T-helper 2 cell treated with Interferon-gamma antibody and Interleukin-4, amounts not matched to agents 5 μg/mL and 100 μg/mL, for 36 hours (primary cell): ENCODE data around the gene FERMT3.
A peak's percentile ranks its signal among the peaks of the same experiment; 100 is the strongest.
"Not testable (repeated sequence)": the region's sequence is repeated elsewhere in the genome, so short reads cannot be mapped to it uniquely, and the experiment has no call there.

Source experiments
- DNase-seq: peaks from one replicate; pipeline ENCODE4 v3.0.0; 2021; ENCODE audit warnings: low spot score
- H3K27ac Mint-ChIP-seq: one replicate; pipeline ENCODE4 v1.8.0; 2021; ENCODE audit warnings: mild to moderate bottlenecking, mixed read lengths
- H3K27me3 Mint-ChIP-seq: one replicate; pipeline ENCODE4 v1.8.0; 2021; ENCODE audit warnings: low read depth, mixed read lengths
- H3K36me3 Mint-ChIP-seq: one replicate; pipeline ENCODE4 v1.8.0; 2021; ENCODE audit warnings: low read depth, mixed read lengths
- H3K4me1 Mint-ChIP-seq: one replicate; pipeline ENCODE4 v1.8.0; 2021; ENCODE audit warnings: low read depth, mixed read lengths
- H3K4me3 Mint-ChIP-seq: one replicate; pipeline ENCODE4 v1.8.0; 2022; ENCODE audit warnings: mild to moderate bottlenecking, moderate library complexity, mixed read lengths
- H3K9me3 Mint-ChIP-seq: one replicate; pipeline ENCODE4 v1.8.0; 2021; ENCODE audit warnings: mixed read lengths

FERMT3 gene

GRCh38 chr11:64206457-64207255, at the start of gene FERMT3:
Gene FERMT3 (plus strand): TSS chr11:64206721. CDS start chr11:64207365, 644 bp downstream.
- no peaks in the 10 kb centered on the region for H3K27me3 Mint-ChIP-seq
- H3K4me3 Mint-ChIP-seq, result peak within 1 kb of the TSS; percentile 89
- peak; percentile 79 for DNase-seq
- peak within 1 kb of the TSS; percentile 91 for H3K27ac Mint-ChIP-seq
- peaks cover 25% of the 10 kb centered on the region for H3K4me1 Mint-ChIP-seq
- peaks cover 59% of the 10 kb centered on the region for H3K36me3 Mint-ChIP-seq
- H3K9me3 Mint-ChIP-seq, result no peaks in the 10 kb centered on the region

GRCh38 chr11:64157631-64158394, 48.7 kb upstream of the FERMT3 start:
- DNase-seq, result no peak
- Mint-ChIP-seq H3K4me3 (no peak overlapping the region), H3K27me3 (no peaks in the 10 kb centered on the region), H3K36me3 (no peaks in the 10 kb centered on the region), H3K27ac (no peak overlapping the region), H3K4me1 (peaks cover 2% of the 10 kb centered on the region), H3K9me3 (no peaks in the 10 kb centered on the region)

GRCh38 chr11:64161037-64161436, 45.5 kb upstream of the FERMT3 start:
- H3K27ac Mint-ChIP-seq, result no peak overlapping the region
- DNase-seq, result no peak
- H3K27me3 Mint-ChIP-seq, result no peaks in the 10 kb centered on the region
- H3K36me3 Mint-ChIP-seq, result no peaks in the 10 kb centered on the region
- no peaks in the 10 kb centered on the region for H3K4me1 Mint-ChIP-seq
- no peaks in the 10 kb centered on the region for H3K9me3 Mint-ChIP-seq
- H3K4me3 Mint-ChIP-seq, result no peak overlapping the region

GRCh38 chr11:64162769-64163168, 43.8 kb upstream of the FERMT3 start:
- H3K4me3 Mint-ChIP-seq, H3K27ac Mint-ChIP-seq, DNase-seq, H3K36me3 Mint-ChIP-seq, H3K27me3 Mint-ChIP-seq, H3K4me1 Mint-ChIP-seq, H3K9me3 Mint-ChIP-seq: not testable (repeated sequence)

- DNase-seq, result no peak
- Mint-ChIP-seq H3K27me3 (no peaks in the 10 kb centered on the region), H3K36me3 (no peaks in the 10 kb centered on the region), H3K4me3 (peak overlapping the region; percentile 32), H3K9me3 (no peaks in the 10 kb centered on the region), H3K27ac (no peak overlapping the region), H3K4me1 (peaks cover 4% of the 10 kb centered on the region)
These were observed 42.6 kb upstream of the FERMT3 start for GRCh38 chr11:64163951-64164350.

GRCh38 chr11:64164392-64165312, 41.9 kb upstream of the FERMT3 start:
- Mint-ChIP-seq H3K9me3 (no peaks in the 10 kb centered on the region), H3K4me3 (peak overlapping the region; percentile 82), H3K27me3 (no peaks in the 10 kb centered on the region), H3K4me1 (peaks cover 4% of the 10 kb centered on the region), H3K36me3 (no peaks in the 10 kb centered on the region), H3K27ac (peak overlapping the region; percentile 50)
- no peak for DNase-seq

- no peak overlapping the region for H3K27ac Mint-ChIP-seq
- H3K9me3 Mint-ChIP-seq, result no peaks in the 10 kb centered on the region
- DNase-seq, result no peak
- no peaks in the 10 kb centered on the region for H3K36me3 Mint-ChIP-seq
- H3K27me3 Mint-ChIP-seq, result no peaks in the 10 kb centered on the region
- H3K4me3 Mint-ChIP-seq, result peak overlapping the region; percentile 82
- H3K4me1 Mint-ChIP-seq, result peaks cover 4% of the 10 kb centered on the region
These were observed 41.1 kb upstream of the FERMT3 start for GRCh38 chr11:64165481-64165841.

- H3K4me3 Mint-ChIP-seq, result peak within 1 kb of the TSS; percentile 89
These were observed 40.5 kb upstream of the FERMT3 start, which contains the start of gene MACROD1 for GRCh38 chr11:64165842-64166635. Gene MACROD1 (minus strand): TSS chr11:64166113. CDS start chr11:64165994, 119 bp downstream.

GRCh38 chr11:64170419-64170818, 36.1 kb upstream of the FERMT3 start:
- peaks cover 4% of the 10 kb centered on the region for H3K4me1 Mint-ChIP-seq
- H3K27ac Mint-ChIP-seq, result no peak overlapping the region
- DNase-seq, result no peak

More at GRCh38 chr11:64165842-64166635, 40.5 kb upstream of the FERMT3 start, which contains the start of gene MACROD1:
- peak; percentile 86 for DNase-seq
- Mint-ChIP-seq H3K36me3 (no peaks in the 10 kb centered on the region), H3K4me1 (peaks cover 4% of the 10 kb centered on the region), H3K27me3 (no peaks in the 10 kb centered on the region), H3K9me3 (no peaks in the 10 kb centered on the region), H3K27ac (peak within 1 kb of the TSS; percentile 77)

GRCh38 chr11:64173616-64174355, 32.7 kb upstream of the FERMT3 start:
- no peak for DNase-seq
- H3K4me1 Mint-ChIP-seq, result peaks cover 15% of the 10 kb centered on the region
- H3K9me3 Mint-ChIP-seq, result no peaks in the 10 kb centered on the region
- H3K27me3 Mint-ChIP-seq, result no peaks in the 10 kb centered on the region
- H3K27ac Mint-ChIP-seq, result no peak overlapping the region
- H3K4me3 Mint-ChIP-seq, result no peak overlapping the region
- peaks cover 11% of the 10 kb centered on the region for H3K36me3 Mint-ChIP-seq

More at GRCh38 chr11:64170419-64170818, 36.1 kb upstream of the FERMT3 start:
- Mint-ChIP-seq H3K36me3 (peaks cover 5% of the 10 kb centered on the region), H3K27me3 (no peaks in the 10 kb centered on the region), H3K9me3 (no peaks in the 10 kb centered on the region), H3K4me3 (no peak overlapping the region)

GRCh38 chr11:64176751-64177150, 29.8 kb upstream of the FERMT3 start:
- no peak overlapping the region for H3K4me3 Mint-ChIP-seq
- H3K9me3 Mint-ChIP-seq, result no peaks in the 10 kb centered on the region
- H3K27ac Mint-ChIP-seq, result peak overlapping the region; percentile 60
- H3K36me3 Mint-ChIP-seq, result peaks cover 11% of the 10 kb centered on the region
- DNase-seq, result no peak
- H3K4me1 Mint-ChIP-seq, result peaks cover 25% of the 10 kb centered on the region
- H3K27me3 Mint-ChIP-seq, result no peaks in the 10 kb centered on the region

GRCh38 chr11:64178203-64178602, 28.3 kb upstream of the FERMT3 start:
- H3K27ac Mint-ChIP-seq, result no peak overlapping the region
- H3K27me3 Mint-ChIP-seq, result no peaks in the 10 kb centered on the region
- H3K9me3 Mint-ChIP-seq, result no peaks in the 10 kb centered on the region
- peaks cover 28% of the 10 kb centered on the region for H3K4me1 Mint-ChIP-seq
- no peak for DNase-seq
- H3K4me3 Mint-ChIP-seq, result no peak overlapping the region
- peaks cover 13% of the 10 kb centered on the region for H3K36me3 Mint-ChIP-seq
